Mucosa of descending colon (tissue), 3 donors: Measurements from ENCODE around the gene RNF10. TPM values are rescaled to one million over a fixed set of nuclear protein-coding genes. Genes with fewer than 3 reads are reported as not detected.
"Not testable (repeated sequence)": the region's sequence is repeated elsewhere in the genome, so short reads cannot be mapped to it uniquely, and the experiment has no call there.

ENCODE experiments used
- ATAC-seq: fragments of 200-7000 bp; cut with Tn5 transposase; one replicate; pipeline ENCODE4 v1.9.1; 2020; ENCODE audit warnings: mild to moderate bottlenecking, moderate library complexity
- DNase-seq, 3 donors: peaks; one replicate each; pipeline ENCODE4 v3.0.0-alpha.2; 2020
- H3K36me3 ChIP-seq: fragments of 200-600 bp; one replicate; pipeline ENCODE4 v1.8.0; 2021; ENCODE audit warnings: low read depth, mild to moderate bottlenecking
- H3K4me1 ChIP-seq: fragments of 200-600 bp; one replicate; pipeline ENCODE4 v1.8.0; 2021; ENCODE audit warnings: low read depth, mild to moderate bottlenecking
- H3K4me3 ChIP-seq: fragments of 200-600 bp; one replicate; pipeline ENCODE4 v1.8.0; 2021; ENCODE audit warnings: mild to moderate bottlenecking
- H3K9me3 ChIP-seq: fragments of 200-600 bp; one replicate; pipeline ENCODE4 v1.8.0; 2021; ENCODE audit warnings: mild to moderate bottlenecking
- CTCF ChIP-seq: fragments of 200-600 bp; IDR thresholded peaks from one replicate; pipeline ENCODE4 v1.8.0; 2022; ENCODE audit warnings: antibody characterized with exemption, mild to moderate bottlenecking
- intact Hi-C, 2 donors: fragments of 100-400 bp; cut with DNase I in 1 of 2; cut with micrococcal nuclease in 1 of 2; formaldehyde crosslinking; loops; one replicate each; pipeline versions ENCODE4 v1.11.0 to v1.11.1; 2022; cut with DNase I, micrococcal nuclease
- total RNA-seq, 3 donors: library from RNA; stranded (reverse); fragmentation: NEBNext Ultra II Directional in 2 of 3; extraction: Animal tissue kit (Norgen Biotek cat#: 25700) in 2 of 3; gene quantifications; one replicate each; pipeline versions ENCODE4 v1.2.1 to v1.2.4, GENCODE V29; 2021 to 2023
- donor health status: DM: no; HTN: no; CAD: no; lungs with moderate emphysema.
- donor health status: DM: no; HTN: no; CAD: no.
- donor health status: DM: no; HTN: yes; CAD: no.

Gene RNF10
- total RNA-seq, 3 donors from 2014 or later, result 158 to 300 (median 237) TPM

DNA sequence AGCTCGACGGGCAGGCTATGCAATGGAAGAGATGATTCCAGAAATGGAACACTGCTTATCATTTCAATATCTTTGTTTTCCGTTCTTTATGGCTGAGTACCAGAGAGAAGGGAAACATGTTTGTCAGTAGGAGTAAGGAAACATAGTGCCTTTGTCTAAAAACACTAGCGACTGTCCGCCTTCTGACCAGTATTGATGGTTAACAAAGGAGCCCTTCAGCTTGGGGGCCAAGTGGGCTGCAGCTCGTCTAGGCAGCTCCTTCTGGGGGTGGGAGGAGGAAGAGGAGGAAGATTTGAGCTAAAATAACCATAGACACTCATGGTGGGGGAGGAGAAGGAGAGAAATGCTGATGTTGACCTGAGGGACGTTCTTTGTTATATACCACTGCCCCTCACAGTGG is 20.2 kb upstream of the RNF10 start:
- intact Hi-C loops, result no loop called here
- Histone ChIP-seq H3K36me3 (no peaks in the 10 kb centered on the region), H3K4me1 (no peaks in the 10 kb centered on the region), H3K9me3 (no peaks in the 10 kb centered on the region), H3K4me3 (no peak overlapping the region)
- no peak for TF ChIP-seq CTCF
- no peak for DNase-seq
- ATAC-seq, result no peak

GRCh38 chr12:120515496-120515895 is 18.7 kb upstream of the RNF10 start:
- no peaks in the 10 kb centered on the region for H3K36me3 ChIP-seq
- H3K4me3 ChIP-seq, result no peak overlapping the region
- TF ChIP-seq CTCF, result no peak
- intact Hi-C loops, result no loop called here
- DNase-seq, result no peak
- ATAC-seq, result no peak
- no peaks in the 10 kb centered on the region for H3K4me1 ChIP-seq
- H3K9me3 ChIP-seq, result no peaks in the 10 kb centered on the region

GRCh38 chr12:120519324-120519723 is 14.8 kb upstream of the RNF10 start:
- DNase-seq, H3K36me3 ChIP-seq, intact Hi-C loops, H3K4me3 ChIP-seq, ATAC-seq, H3K9me3 ChIP-seq, H3K4me1 ChIP-seq: not testable (repeated sequence)

GRCh38 chr12:120522568-120522967 is 11.6 kb upstream of the RNF10 start:
- intact Hi-C loops, result no loop called here
- Histone ChIP-seq H3K4me1 (no peaks in the 10 kb centered on the region), H3K4me3 (no peak overlapping the region), H3K9me3 (no peaks in the 10 kb centered on the region), H3K36me3 (no peaks in the 10 kb centered on the region)
- ATAC-seq (no peak), DNase-seq (no peak)
- TF ChIP-seq CTCF, result no peak

DNA sequence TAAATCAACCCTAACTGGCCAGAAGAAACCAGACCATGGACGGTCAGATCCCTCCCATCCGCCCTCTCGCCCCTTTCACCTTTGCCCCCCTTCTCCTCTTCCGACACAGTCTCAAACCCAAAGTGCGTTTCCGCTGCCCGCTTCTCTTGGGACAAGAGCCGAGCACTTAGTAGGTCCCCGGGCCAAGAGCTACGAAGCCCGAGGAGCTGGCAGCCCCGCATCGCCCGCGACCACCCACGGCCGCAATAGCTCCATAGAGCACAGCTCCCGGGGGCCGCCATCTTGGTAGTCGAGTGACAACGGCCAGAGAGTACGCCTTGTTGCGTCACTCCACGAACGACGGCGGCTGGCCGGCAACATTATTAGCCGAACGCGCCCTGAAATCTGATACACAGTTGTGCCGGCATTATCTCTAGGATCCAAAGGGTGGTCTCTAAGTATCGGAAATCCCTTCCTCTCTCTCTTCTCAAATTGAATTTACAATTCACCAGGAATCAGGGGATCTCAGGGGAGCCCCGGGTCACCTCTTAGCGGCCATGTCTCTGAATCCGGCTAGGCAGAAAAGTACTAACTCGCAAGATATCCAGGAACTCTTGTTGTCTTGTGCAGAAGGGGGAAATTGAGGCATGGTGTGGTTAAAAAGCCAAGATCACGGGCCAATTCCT is 5.2 kb upstream of the RNF10 start, which contains the start of gene COQ5:
COQ5 (minus strand) TSS at position 298 of the 665 bp plus-strand sequence; CDS start at position 281, 17 bp downstream.
- H3K9me3 ChIP-seq, result no peaks in the 10 kb centered on the region
- peak; percentile 95 for ATAC-seq
- intact Hi-C loops, result no loop called here
- no peaks in the 10 kb centered on the region for H3K36me3 ChIP-seq
- H3K4me3 ChIP-seq, result peak within 1 kb of the TSS; percentile 46
- H3K4me1 ChIP-seq, result peaks cover 6% of the 10 kb centered on the region
- TF ChIP-seq CTCF, result no peak
- peak; percentile 93 to 96 (median 93) for DNase-seq

- Histone ChIP-seq H3K4me1 (peaks cover 6% of the 10 kb centered on the region), H3K36me3 (no peaks in the 10 kb centered on the region), H3K4me3 (no peak overlapping the region), H3K9me3 (no peaks in the 10 kb centered on the region)
- DNase-seq, result peak in 1 of 3 donors; percentile 56
- TF ChIP-seq CTCF, result no peak
- ATAC-seq, result peak; percentile 59
- intact Hi-C loops, result no loop called here
These were observed 4.3 kb upstream of the RNF10 start for GRCh38 chr12:120529641-120530417.

GRCh38 chr12:120530418-120530761 is 3.8 kb upstream of the RNF10 start:
- intact Hi-C loops, H3K9me3 ChIP-seq, H3K4me3 ChIP-seq, H3K36me3 ChIP-seq, H3K4me1 ChIP-seq, ATAC-seq, DNase-seq: not testable (repeated sequence)
